Measurements from ENCODE around the gene PLPP6.
A peak's percentile ranks its signal among the peaks of the same experiment; 100 is the strongest.

PLPP6 gene

DNA sequence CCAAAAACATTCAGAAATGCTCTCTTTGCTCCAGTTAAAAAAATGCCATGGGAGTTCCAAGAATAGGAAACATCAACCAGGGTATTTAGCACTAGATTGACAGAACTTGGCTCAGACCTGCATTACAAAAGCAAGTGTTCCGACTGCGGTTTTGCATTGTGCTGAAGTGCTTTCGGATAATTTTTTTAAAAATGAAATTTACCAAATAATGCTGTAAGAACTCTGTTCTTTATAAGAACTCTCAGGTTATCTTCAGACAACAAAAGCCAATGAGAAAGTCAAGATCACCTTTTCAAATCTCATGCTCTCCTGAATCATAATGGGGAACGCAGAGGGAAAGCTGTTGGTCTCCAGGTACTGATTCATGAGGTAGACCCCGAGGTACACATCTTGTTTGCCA, 483 bp upstream of the PLPP6 start:
- H3K9ac ChIP-seq: peak overlapping the region; percentile 49; the same call in 1 of the 2 replicates
- H3K4me2 ChIP-seq: peak overlapping the region; percentile 56
- no peak overlapping the region for H3K4me3 ChIP-seq (IDR thresholded peaks at IDR 0.05; ENCODE audit: insufficient read depth, low read depth, low read length)
- H4K20me1 ChIP-seq (ENCODE audit: insufficient read depth): no peaks in the 10 kb centered on the region
- H3K27ac ChIP-seq: peak overlapping the region; percentile 40; the same call in 1 of the 2 replicates
- H2AFZ ChIP-seq (ENCODE audit: low read depth): peak overlapping the region; percentile 65
- H3K79me2 ChIP-seq (ENCODE audit: insufficient read depth, low read depth): no peaks in the 10 kb centered on the region
- no peaks in the 10 kb centered on the region; the same call in 1 of the 2 replicates for H3K27me3 ChIP-seq (ENCODE audit: insufficient read depth, low read depth)
- TF ChIP-seq, protein P1, sequence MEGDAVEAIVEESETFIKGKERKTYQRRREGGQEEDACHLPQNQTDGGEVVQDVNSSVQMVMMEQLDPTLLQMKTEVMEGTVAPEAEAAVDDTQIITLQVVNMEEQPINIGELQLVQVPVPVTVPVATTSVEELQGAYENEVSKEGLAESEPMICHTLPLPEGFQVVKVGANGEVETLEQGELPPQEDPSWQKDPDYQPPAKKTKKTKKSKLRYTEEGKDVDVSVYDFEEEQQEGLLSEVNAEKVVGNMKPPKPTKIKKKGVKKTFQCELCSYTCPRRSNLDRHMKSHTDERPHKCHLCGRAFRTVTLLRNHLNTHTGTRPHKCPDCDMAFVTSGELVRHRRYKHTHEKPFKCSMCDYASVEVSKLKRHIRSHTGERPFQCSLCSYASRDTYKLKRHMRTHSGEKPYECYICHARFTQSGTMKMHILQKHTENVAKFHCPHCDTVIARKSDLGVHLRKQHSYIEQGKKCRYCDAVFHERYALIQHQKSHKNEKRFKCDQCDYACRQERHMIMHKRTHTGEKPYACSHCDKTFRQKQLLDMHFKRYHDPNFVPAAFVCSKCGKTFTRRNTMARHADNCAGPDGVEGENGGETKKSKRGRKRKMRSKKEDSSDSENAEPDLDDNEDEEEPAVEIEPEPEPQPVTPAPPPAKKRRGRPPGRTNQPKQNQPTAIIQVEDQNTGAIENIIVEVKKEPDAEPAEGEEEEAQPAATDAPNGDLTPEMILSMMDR (conservative IDR thresholded peaks at IDR 0.05; ENCODE audit: low read depth, low read length): no peak
- H3K4me1 ChIP-seq (ENCODE audit: low read depth, poor library complexity, severe bottlenecking): peaks cover 29% of the 10 kb centered on the region
- H3K36me3 ChIP-seq (ENCODE audit: insufficient read depth): no peaks in the 10 kb centered on the region

DNA sequence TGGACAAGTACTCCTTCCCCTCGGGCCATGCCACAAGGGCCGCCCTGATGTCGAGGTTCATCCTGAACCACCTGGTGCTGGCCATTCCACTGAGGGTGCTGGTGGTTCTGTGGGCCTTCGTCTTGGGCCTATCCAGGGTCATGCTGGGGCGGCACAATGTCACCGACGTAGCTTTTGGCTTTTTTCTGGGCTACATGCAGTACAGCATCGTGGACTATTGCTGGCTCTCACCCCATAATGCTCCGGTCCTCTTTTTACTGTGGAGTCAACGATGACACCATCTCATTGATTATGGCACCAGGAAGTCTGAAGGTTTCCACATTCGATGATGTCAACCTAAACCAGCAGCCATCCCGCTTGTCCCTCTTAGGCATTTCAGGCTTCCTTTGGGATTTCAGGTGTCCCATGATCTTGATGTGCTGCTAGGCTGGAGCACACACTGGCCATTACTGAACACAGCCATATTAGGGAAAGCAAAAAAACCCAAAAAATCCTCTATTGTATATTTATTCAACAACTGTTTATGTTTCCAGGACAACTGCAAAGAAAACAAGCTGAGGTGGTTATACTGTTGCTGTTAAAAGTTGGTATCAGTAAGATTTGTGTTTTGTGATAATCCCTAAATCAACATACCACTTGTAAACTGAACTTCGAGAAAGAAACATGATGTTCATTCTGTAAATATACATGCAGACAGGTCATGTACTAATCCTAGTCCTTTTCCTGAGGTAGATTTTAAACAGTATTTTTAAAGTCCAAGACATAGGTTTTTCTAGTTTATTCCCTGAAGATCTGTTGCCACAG, 1.1 kb downstream of the PLPP6 start:
- Histone ChIP-seq H3K27me3 (ENCODE audit: insufficient read depth, low read depth) (peaks cover 8% of the 10 kb centered on the region; the same call in 1 of the 2 replicates), H4K20me1 (ENCODE audit: insufficient read depth) (no peaks in the 10 kb centered on the region), H3K36me3 (ENCODE audit: insufficient read depth) (no peaks in the 10 kb centered on the region), H3K27ac (no peak overlapping the region), H3K4me3 (IDR thresholded peaks at IDR 0.05; ENCODE audit: insufficient read depth, low read depth, low read length) (no peak overlapping the region), H3K4me1 (ENCODE audit: low read depth, poor library complexity, severe bottlenecking) (peaks cover 29% of the 10 kb centered on the region), H3K9ac (no peak overlapping the region; the same call in 1 of the 2 replicates), H3K4me2 (peak overlapping the region; percentile 56), H3K79me2 (ENCODE audit: insufficient read depth, low read depth) (no peaks in the 10 kb centered on the region), H2AFZ (ENCODE audit: low read depth) (peak overlapping the region; percentile 65; the same call in 1 of the 2 replicates)
- TF ChIP-seq, protein P1 (conservative IDR thresholded peaks at IDR 0.05; ENCODE audit: low read depth, low read length): no peak

DNA sequence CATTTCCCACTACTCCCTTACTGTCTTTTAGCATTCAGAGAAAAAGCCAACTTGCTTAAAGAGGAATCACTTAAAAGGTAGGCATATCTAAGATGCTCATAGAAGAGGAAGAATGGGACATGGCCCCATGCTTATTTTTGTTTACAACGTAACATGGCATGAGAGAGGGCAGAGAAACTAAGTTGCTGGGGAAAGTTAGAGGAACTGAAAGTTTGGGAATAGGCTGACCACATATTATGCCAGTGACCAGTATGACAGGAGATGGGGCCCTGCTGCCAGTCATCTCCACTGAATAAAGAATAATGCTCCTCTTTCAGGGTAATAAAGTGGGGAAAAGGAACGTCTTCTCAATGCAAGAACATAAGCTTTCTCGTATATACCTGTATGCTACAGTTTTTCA, 1.9 kb downstream of the PLPP6 start:
- TF ChIP-seq, protein P1 (conservative IDR thresholded peaks at IDR 0.05; ENCODE audit: low read depth, low read length): no peak
- Histone ChIP-seq H3K36me3 (ENCODE audit: insufficient read depth) (no peaks in the 10 kb centered on the region), H3K27ac (no peak overlapping the region), H4K20me1 (ENCODE audit: insufficient read depth) (no peaks in the 10 kb centered on the region), H2AFZ (ENCODE audit: low read depth) (no peak overlapping the region), H3K79me2 (ENCODE audit: insufficient read depth, low read depth) (no peaks in the 10 kb centered on the region), H3K4me1 (ENCODE audit: low read depth, poor library complexity, severe bottlenecking) (peaks cover 29% of the 10 kb centered on the region), H3K4me2 (no peak overlapping the region; the same call in 1 of the 2 replicates), H3K9ac (no peak overlapping the region), H3K27me3 (ENCODE audit: insufficient read depth, low read depth) (peaks cover 8% of the 10 kb centered on the region; the same call in 1 of the 2 replicates), H3K4me3 (IDR thresholded peaks at IDR 0.05; ENCODE audit: insufficient read depth, low read depth, low read length) (no peak overlapping the region)

DNA sequence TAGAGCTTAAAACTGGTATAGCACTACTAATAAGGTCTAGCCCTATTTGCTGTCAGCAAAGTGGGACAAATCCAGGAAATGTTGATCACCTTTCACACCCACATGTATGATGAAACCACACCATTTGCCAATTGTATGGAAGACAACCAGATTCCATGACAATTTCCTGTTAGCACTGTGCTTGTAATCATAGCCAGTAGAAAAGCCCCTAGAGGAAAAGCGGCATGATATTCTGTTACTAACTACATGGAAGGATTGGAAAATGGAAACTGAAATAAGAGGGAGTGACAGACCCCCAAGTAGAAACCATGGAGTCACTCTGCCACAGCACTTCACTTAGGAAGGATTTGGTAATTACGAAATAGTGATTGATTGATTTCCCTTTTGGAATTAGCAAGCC, 3.3 kb downstream of the PLPP6 start:
- Histone ChIP-seq H3K79me2 (ENCODE audit: insufficient read depth, low read depth) (no peaks in the 10 kb centered on the region), H3K4me2 (peak overlapping the region; percentile 69; the same call in 1 of the 2 replicates), H3K36me3 (ENCODE audit: insufficient read depth) (no peaks in the 10 kb centered on the region), H3K27me3 (ENCODE audit: insufficient read depth, low read depth) (peaks cover 8% of the 10 kb centered on the region; the same call in 1 of the 2 replicates), H2AFZ (ENCODE audit: low read depth) (no peak overlapping the region), H4K20me1 (ENCODE audit: insufficient read depth) (no peaks in the 10 kb centered on the region), H3K4me1 (ENCODE audit: low read depth, poor library complexity, severe bottlenecking) (peaks cover 29% of the 10 kb centered on the region), H3K4me3 (IDR thresholded peaks at IDR 0.05; ENCODE audit: insufficient read depth, low read depth, low read length) (no peak overlapping the region), H3K27ac (no peak overlapping the region), H3K9ac (no peak overlapping the region)
- TF ChIP-seq, protein P1 (conservative IDR thresholded peaks at IDR 0.05; ENCODE audit: low read depth, low read length): no peak
